HG03439 (cell line): ENCODE data around the gene ANKRA2.

Source experiments
- ATAC-seq: cut with Tn5 transposase; IDR thresholded peaks from one replicate; pipeline ENCODE4 v1.9.1; 2021; ENCODE audit warnings: mild to moderate bottlenecking, moderate library complexity; ENCODE audit not compliant: unreplicated experiment

ANKRA2 gene

GRCh38 chr5:73507062-73507461, 58.4 kb downstream of the ANKRA2 start:
- ATAC-seq = no peak

GRCh38 chr5:73506459-73506955, 58.9 kb downstream of the ANKRA2 start:
- no peak for ATAC-seq
